GM18861 (cell line): ENCODE measurements around the gene CELF1.
"Not testable (repeated sequence)": the region's sequence is repeated elsewhere in the genome, so short reads cannot be mapped to it uniquely, and the experiment has no call there.

Experiments
- ATAC-seq: cut with Tn5 transposase; IDR thresholded peaks from one replicate; pipeline ENCODE4 v1.9.1; 2021; ENCODE audit not compliant: unreplicated experiment

CELF1 gene

GRCh38 chr11:47577460-47578041 is 24.6 kb upstream of the CELF1 start:
- ATAC-seq: no peak

- ATAC-seq: no peak
These were observed 20.4 kb upstream of the CELF1 start for GRCh38 chr11:47573321-47573720.

- no peak for ATAC-seq
These were observed 19.9 kb upstream of the CELF1 start for GRCh38 chr11:47572715-47573255.

GRCh38 chr11:47571895-47572294 is 19.0 kb upstream of the CELF1 start:
- ATAC-seq: no peak

GRCh38 chr11:47571357-47571729 is 18.4 kb upstream of the CELF1 start:
- ATAC-seq: no peak

GRCh38 chr11:47570651-47571356 is 17.9 kb upstream of the CELF1 start:
- no peak for ATAC-seq

GRCh38 chr11:47569646-47570045 is 16.7 kb upstream of the CELF1 start:
- no peak for ATAC-seq

GRCh38 chr11:47566149-47566698 is 13.3 kb upstream of the CELF1 start:
- no peak for ATAC-seq

GRCh38 chr11:47565340-47566148 is 12.6 kb upstream of the CELF1 start, which contains the start of gene PTPMT1:
Gene PTPMT1 (plus strand): TSS chr11:47565599. CDS start chr11:47565623, 24 bp downstream.
- ATAC-seq: peak; percentile 87

- no peak for ATAC-seq
These were observed 12.0 kb upstream of the CELF1 start for GRCh38 chr11:47564933-47565339.

GRCh38 chr11:47564366-47564765 is 11.4 kb upstream of the CELF1 start:
- ATAC-seq: not testable (repeated sequence)

GRCh38 chr11:47562393-47562792 is 9.5 kb upstream of the CELF1 start:
- ATAC-seq: not testable (repeated sequence)

- ATAC-seq: no peak
These were observed 7.5 kb upstream of the CELF1 start for GRCh38 chr11:47560426-47560825.

- no peak for ATAC-seq
These were observed 5.8 kb upstream of the CELF1 start for GRCh38 chr11:47558695-47559094.

- not testable (repeated sequence) for ATAC-seq
These were observed 4.1 kb upstream of the CELF1 start for GRCh38 chr11:47557004-47557403.

GRCh38 chr11:47553406-47553743 is 443 bp upstream of the CELF1 start:
- peak; percentile 17 for ATAC-seq

- no peak for ATAC-seq
These were observed 821 bp downstream of the CELF1 start for GRCh38 chr11:47552056-47552565.

GRCh38 chr11:47551086-47551485 is 1.8 kb downstream of the CELF1 start:
- ATAC-seq: peak; percentile 29

GRCh38 chr11:47550288-47551047 is 2.5 kb downstream of the CELF1 start:
- ATAC-seq: no peak

- not testable (repeated sequence) for ATAC-seq
These were observed 6.7 kb downstream of the CELF1 start for GRCh38 chr11:47546274-47546673.
